ENCODE measurements around the gene RPEL1. TPM values are rescaled to one million over a fixed set of nuclear protein-coding genes. Genes with fewer than 3 reads are reported as not detected.

RPEL1 gene
- total and polyA plus RNA-seq, 2 donors from 2014 or later, result not detected

DNA sequence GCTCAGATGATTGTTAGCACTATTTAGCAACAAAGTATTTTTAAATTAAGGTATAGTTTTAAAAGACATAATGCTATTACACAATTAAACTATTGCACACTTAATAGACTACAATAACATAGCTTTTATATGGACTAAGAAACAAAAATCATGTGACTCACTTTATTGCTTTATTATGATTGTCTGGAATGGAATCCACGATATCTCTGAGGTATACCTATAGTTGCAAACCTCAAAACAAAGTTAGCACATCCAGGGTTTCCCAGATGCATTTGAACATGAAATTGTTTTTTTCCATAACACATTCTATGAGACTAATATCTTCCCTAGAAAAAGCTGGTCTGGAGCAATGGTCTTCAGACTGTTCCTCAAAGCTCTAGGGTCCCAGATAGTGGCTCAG is 18.3 kb upstream of the RPEL1 start:
- FAIRE-seq (no peak), DNase-seq (no peak)
- H3K4me1 ChIP-seq (ENCODE audit: control insufficient read depth in 2 of 3, insufficient read depth in 2 of 3, low read depth in 1 of 3, low read length in 3 of 3), result peaks cover 0 to 10% (median 4%) of the 10 kb centered on the region in 3 donors
- intact Hi-C loops (cut with DNase I), result no loop called here
- H3K27me3 ChIP-seq (ENCODE audit: control insufficient read depth, insufficient read depth, low read length), result no peaks in the 10 kb centered on the region
- H3K9me3 ChIP-seq (ENCODE audit: control insufficient read depth in 2 of 3, insufficient read depth in 1 of 3, low read length in 3 of 3), result peaks cover 0 to 6% (median 2%) of the 10 kb centered on the region in 3 donors
- no peak overlapping the region for H3K9ac ChIP-seq (ENCODE audit: low read length in 3 of 3)
- TF ChIP-seq, protein P1, sequence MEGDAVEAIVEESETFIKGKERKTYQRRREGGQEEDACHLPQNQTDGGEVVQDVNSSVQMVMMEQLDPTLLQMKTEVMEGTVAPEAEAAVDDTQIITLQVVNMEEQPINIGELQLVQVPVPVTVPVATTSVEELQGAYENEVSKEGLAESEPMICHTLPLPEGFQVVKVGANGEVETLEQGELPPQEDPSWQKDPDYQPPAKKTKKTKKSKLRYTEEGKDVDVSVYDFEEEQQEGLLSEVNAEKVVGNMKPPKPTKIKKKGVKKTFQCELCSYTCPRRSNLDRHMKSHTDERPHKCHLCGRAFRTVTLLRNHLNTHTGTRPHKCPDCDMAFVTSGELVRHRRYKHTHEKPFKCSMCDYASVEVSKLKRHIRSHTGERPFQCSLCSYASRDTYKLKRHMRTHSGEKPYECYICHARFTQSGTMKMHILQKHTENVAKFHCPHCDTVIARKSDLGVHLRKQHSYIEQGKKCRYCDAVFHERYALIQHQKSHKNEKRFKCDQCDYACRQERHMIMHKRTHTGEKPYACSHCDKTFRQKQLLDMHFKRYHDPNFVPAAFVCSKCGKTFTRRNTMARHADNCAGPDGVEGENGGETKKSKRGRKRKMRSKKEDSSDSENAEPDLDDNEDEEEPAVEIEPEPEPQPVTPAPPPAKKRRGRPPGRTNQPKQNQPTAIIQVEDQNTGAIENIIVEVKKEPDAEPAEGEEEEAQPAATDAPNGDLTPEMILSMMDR (IDR thresholded peaks at IDR 0.05; ENCODE audit: borderline replicate concordance, extremely low read depth, insufficient read depth), result no peak
- no peak overlapping the region for H3K27ac ChIP-seq (ENCODE audit: low read depth in 2 of 2, low read length in 2 of 2)
- no peaks in the 10 kb centered on the region for H3K36me3 ChIP-seq (ENCODE audit: control insufficient read depth in 2 of 3, insufficient read depth in 3 of 3, low read length in 3 of 3)
- no peak overlapping the region for H3K4me3 ChIP-seq (ENCODE audit: low read length in 3 of 3)

DNA sequence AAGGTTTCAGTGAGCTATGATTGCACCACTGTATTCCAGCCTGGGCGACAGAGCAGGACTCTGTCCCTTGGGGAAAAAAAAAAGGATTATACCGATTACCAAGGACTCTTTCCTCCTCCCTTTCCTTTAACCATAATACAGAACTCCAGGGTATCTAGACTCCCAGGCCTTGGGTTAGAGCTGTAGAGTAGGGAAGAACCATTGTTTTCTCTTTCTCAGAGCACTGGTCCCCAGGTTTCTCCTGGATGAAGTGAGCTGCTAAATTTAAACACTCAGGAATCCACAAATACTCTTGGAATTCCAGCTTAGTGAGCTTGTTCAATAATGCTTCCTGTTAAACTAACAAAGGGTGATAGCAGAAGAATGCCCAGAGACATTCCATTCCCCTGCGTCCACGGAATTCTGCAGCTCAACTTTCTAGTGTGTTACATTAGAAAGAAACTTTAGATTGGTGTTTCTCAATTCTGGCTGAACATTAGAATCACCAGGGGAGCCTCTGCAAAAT is 14.6 kb upstream of the RPEL1 start:
- no peak for FAIRE-seq
- DNase-seq, result peak in 3 of 5 donors; percentile 24 to 84 (median 71)

DNA sequence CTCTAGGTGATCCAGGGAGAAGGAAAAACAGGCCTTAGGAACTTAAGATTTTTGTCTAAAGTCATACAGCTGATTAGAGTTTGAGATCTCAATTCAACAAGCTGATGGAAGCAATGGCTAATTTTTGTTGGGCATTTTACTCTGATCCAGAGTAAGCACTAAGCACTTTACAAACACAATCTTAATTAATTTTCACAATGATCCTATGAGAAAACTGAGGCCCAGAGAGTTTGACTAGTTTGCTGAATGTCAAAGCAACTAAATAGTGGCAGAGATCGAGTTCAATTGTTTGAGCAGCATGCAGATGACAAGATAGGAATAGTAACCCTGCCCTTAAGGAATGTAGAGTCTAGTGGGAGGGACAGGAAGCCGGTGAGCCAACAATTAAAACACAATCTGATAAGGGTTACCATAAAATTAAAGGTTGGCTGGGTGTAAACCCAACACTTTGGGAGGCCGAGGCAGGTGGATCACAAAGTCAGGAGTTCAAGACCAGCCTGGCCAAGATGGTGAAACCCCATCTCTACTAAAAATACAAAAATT is 13.5 kb upstream of the RPEL1 start:
- Histone ChIP-seq H3K4me1 (ENCODE audit: control insufficient read depth in 2 of 3, insufficient read depth in 2 of 3, low read depth in 1 of 3, low read length in 3 of 3) (peaks cover 0 to 10% (median 4%) of the 10 kb centered on the region in 3 donors), H3K27me3 (ENCODE audit: control insufficient read depth, insufficient read depth, low read length) (no peaks in the 10 kb centered on the region), H3K9me3 (ENCODE audit: control insufficient read depth in 2 of 3, insufficient read depth in 1 of 3, low read length in 3 of 3) (no peaks in the 10 kb centered on the region), H3K4me3 (ENCODE audit: low read length in 3 of 3) (no peak overlapping the region), H3K9ac (ENCODE audit: low read length in 3 of 3) (no peak overlapping the region), H3K27ac (ENCODE audit: low read depth in 2 of 2, low read length in 2 of 2) (no peak overlapping the region), H3K36me3 (ENCODE audit: control insufficient read depth in 2 of 3, insufficient read depth in 3 of 3, low read length in 3 of 3) (no peaks in the 10 kb centered on the region)
- DNase-seq (no peak), FAIRE-seq (no peak)
- TF ChIP-seq, protein P1 (IDR thresholded peaks at IDR 0.05; ENCODE audit: borderline replicate concordance, extremely low read depth, insufficient read depth), result no peak
- intact Hi-C loops (cut with DNase I), result no loop called here

More for the DNA sequence above, 14.6 kb upstream of the RPEL1 start:
- Histone ChIP-seq H3K4me1 (ENCODE audit: control insufficient read depth in 2 of 3, insufficient read depth in 2 of 3, low read depth in 1 of 3, low read length in 3 of 3) (peaks cover 0 to 10% (median 4%) of the 10 kb centered on the region in 3 donors), H3K4me3 (ENCODE audit: low read length in 3 of 3) (no peak overlapping the region), H3K27ac (ENCODE audit: low read depth in 2 of 2, low read length in 2 of 2) (no peak overlapping the region), H3K36me3 (ENCODE audit: control insufficient read depth in 2 of 3, insufficient read depth in 3 of 3, low read length in 3 of 3) (no peaks in the 10 kb centered on the region), H3K27me3 (ENCODE audit: control insufficient read depth, insufficient read depth, low read length) (no peaks in the 10 kb centered on the region), H3K9me3 (ENCODE audit: control insufficient read depth in 2 of 3, insufficient read depth in 1 of 3, low read length in 3 of 3) (no peaks in the 10 kb centered on the region), H3K9ac (ENCODE audit: low read length in 3 of 3) (no peak overlapping the region)
- TF ChIP-seq, protein P1 (IDR thresholded peaks at IDR 0.05; ENCODE audit: borderline replicate concordance, extremely low read depth, insufficient read depth), result no peak
- intact Hi-C loops (cut with DNase I), result no loop called here
